Stimulated activated CD8-positive, alpha-beta memory T cell treated with anti-CD3 and anti-CD28 coated beads, Interleukin-4, amount 100 ng/mL, for 24 hours (primary cell): Measurements from ENCODE around the gene PRODH.
"Not testable (repeated sequence)": the region's sequence is repeated elsewhere in the genome, so short reads cannot be mapped to it uniquely, and the experiment has no call there.

Experiments
- DNase-seq: peaks from one replicate; pipeline ENCODE4 v3.0.0-alpha.2; 2020; ENCODE audit warnings: low read depth

PRODH gene

GRCh38 chr22:18935889-18936529 lies at the start of gene PRODH:
TSS of gene PRODH (minus strand) at chr22:18936293. CDS start at chr22:18936287, 6 bp downstream.
- DNase-seq = no peak

DNA sequence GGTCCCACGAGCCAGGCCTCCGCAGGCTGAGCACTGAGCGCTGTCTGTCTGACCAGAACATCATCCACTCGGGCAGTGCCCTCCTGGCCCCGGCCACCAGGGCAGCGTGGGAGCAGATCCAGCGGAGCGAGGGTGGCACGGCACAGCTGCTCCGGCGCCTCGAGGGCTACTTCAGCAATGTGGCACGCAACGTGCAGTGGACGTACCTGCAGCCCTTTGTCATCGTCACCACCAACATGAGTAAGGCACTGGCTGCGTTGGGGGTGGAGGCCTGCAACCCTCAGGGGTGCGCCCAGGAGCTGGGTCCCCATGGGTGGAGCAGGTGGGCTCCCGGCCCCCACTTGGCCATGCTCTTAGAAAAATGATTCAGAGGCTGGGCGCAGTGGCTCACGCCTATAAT lies 49.7 kb upstream of the PRODH start:
- DNase-seq = no peak

GRCh38 chr22:18984564-18984963 lies 48.5 kb upstream of the PRODH start:
- DNase-seq = no peak

GRCh38 chr22:18983120-18983651 lies 47.1 kb upstream of the PRODH start:
- no peak for DNase-seq

DNA sequence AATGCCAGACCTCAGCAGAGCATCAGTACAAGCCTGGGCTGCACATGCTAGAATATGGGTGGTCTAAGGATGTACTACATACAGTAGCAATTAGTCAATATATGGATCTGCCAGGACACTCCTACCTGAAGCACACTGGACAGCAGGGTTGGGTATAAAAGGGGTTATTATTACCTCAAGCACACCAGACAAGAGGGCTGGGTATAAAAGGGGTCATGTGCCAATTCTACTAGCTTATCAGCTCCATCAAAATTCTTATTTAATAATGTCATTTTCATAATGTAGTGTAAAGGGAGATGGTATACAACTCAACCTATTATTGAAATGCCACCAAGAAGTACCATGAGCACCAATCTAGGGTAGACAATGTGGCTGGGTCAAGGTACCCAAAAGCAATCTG lies 44.7 kb upstream of the PRODH start:
- no peak for DNase-seq

DNA sequence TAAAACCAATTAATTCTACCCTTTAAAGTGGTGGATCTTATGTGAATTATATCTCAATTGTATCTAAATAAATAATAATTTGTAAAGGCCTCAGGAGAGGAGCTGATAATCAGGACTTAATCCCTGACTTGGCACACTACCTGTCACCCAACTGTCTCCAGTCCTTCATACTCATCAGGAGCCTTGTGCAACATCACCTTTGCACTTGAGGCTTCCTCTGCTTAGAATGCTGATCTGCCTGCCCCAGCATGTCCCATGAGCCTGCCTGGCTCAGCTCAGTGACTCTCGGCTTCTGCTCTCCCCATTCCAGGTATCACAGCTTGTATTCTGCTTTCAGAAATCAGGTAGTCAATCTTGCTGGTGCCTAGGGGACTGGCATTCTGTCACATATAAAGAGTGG lies 43.9 kb upstream of the PRODH start:
- no peak for DNase-seq

GRCh38 chr22:18978506-18978905 lies 42.4 kb upstream of the PRODH start:
- DNase-seq = no peak

DNA sequence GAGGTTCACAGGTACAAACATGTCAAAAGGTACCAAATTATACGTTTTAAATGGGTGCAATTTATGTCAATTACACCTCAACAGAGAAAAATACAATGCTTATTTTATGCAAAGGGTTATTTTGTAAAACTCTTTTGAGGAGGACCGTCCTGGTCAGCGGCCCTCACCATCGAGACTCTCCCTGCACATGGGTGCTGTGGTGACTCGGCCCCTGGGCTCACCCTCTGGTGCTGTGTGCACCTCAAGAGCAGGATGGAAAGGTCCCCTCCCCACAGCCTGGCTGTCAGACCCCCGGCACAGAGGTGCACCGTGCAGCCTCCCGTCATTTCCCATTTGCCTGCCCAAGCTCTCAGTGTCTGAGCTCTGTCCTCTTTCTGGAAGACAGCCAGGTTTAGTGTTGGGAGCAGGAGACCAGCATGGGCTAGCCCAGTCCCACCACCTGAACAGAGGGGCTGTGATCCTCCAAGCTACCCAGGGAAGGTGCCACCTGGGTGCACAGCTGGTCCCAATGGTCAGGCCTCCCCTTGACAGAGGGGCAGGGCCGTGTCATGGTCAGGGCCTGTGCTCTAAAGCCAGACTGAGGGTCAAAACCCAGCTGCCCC lies 41.8 kb upstream of the PRODH start:
- DNase-seq = no peak

DNA sequence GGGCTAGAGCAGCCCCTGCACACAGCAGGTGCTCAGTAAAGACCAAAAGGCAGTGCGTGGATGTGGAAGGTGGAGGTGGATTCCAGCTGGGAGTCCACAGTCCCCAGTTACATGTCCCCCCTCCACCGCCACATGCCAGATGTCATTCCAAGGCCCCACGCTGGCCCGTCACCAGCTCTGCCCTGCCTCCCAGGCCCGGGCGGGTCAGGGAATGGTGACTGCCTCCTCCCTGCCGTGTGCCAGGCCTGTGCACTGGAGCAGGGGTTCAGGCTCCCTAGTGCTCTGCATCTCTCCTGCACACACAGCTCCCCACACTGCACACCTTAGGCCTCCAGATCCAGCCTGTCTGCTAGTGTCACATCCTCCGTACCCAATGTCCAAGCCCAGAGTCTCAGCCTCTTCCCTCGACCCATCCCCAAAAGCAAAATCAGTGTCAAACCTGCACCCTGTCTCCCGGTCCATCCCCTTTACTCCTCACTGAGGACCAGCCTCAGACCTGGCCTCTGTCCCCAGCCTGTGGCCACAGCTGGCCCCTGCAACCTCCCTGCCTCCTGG lies 40.2 kb upstream of the PRODH start:
- DNase-seq = no peak

DNA sequence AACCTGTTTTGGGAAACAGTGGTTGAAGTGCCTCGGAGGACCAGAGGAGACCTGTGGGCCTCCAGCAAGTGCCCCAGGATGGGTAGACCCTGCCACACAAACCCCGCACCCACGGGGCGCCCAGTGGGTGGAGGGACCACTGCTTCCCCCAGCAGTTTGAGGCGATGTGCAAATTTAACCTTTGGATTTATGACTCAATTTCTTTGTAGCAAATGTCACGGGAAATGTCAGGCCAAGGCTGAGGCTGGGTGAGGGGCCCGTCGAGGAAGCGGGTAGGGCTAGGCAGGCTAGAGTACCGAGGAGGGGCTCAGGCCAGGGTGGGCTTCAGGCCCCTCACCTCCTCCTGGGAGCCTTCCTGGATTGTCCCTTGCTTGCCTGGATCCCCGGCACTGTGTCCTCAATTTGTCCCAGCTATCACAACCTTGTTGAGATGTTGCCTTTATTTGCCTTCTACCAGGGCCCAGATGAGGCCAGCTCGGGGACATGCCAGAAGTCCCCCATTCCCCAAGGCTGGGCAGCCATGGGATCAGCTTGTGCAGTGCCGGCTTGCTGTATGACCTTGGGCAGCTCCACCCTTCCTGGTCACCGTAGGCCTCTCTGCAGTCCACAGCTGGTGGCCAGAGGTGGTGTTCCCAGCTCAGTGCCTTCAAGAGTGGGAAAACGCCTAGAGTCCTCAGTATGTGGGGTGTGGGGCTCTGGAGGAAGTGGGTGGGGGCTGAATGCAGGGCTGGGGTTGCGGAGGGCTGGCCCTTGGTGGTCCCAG lies 39.5 kb upstream of the PRODH start:
- DNase-seq = no peak

- DNase-seq = no peak
Observed at GRCh38 chr22:18974477-18975180, 38.5 kb upstream of the PRODH start.

GRCh38 chr22:18973264-18974031 lies 37.4 kb upstream of the PRODH start:
- no peak for DNase-seq

GRCh38 chr22:18972591-18972990 lies 36.5 kb upstream of the PRODH start:
- DNase-seq = not testable (repeated sequence)

- DNase-seq = not testable (repeated sequence)
Observed at GRCh38 chr22:18972029-18972428, 35.9 kb upstream of the PRODH start.

GRCh38 chr22:18971321-18971751 lies 35.2 kb upstream of the PRODH start:
- DNase-seq = no peak

- no peak for DNase-seq
Observed at GRCh38 chr22:18970948-18971315, 34.8 kb upstream of the PRODH start.

- DNase-seq = no peak
Observed at GRCh38 chr22:18970176-18970947, 34.3 kb upstream of the PRODH start.

DNA sequence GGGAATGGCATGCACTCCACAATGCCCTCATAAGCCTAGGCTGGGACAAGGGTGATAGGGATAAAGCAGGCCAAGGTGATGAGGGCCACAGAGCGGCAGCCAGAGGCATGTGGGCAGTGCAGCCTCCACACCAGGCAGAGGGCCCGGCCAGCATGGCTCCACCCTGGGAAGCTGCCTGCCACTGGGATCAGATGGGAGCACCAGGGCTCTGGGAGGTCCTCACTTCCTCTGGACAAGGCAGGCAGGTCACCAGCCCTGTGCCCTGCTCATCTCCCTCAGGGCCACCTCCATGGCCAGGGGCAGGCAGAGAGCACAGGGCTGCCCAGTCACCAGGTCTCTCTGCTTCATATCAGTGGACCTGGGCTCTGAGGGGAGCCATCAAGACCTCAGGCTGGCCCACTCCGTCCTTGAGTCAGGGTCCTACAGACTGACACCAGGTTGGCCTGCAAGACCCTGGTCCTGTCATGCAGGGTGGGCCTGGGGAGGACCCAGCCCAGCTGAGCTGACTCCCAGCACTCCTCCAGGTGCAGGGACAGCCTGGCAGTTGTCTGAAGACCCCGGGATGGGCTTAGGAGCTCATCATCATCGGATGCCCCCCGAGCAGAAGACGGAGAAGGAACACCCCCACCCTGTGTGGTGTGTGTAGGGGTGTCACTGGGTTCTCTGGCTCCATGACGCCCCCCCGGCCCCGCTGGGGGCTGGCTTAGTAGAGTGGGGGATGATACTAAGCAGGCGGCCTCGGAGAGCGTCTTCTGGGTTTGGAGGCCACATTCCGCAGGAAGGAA lies 33.3 kb upstream of the PRODH start:
- DNase-seq = not testable (repeated sequence)

- DNase-seq = no peak
Observed at GRCh38 chr22:18968011-18968749, 32.1 kb upstream of the PRODH start.
